Measurements from ENCODE around the gene LHX5. TPM values are rescaled to one million over a fixed set of nuclear protein-coding genes. Genes with fewer than 3 reads are reported as not detected.

Gene LHX5
- total RNA-seq, 1 donor from 2014 or later, result 0.50 TPM

DNA sequence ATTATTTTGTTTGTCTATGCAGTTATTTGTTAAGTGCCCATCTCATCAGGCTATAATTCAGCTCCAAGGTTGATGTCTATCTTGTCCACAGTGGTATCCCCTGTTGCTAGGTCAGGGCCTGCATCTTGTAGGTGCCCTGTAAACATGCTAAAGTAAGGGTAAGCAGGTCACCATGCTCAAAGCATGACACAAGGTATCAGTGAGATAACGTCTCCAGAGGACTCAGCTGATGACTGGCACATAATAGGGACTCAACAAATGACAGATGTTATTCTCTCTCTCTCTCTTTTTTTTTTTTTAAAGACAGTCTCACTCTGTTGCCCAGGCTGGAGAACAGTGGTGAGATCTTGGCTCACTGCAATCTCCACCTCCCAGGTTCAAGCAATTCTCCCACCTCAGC lies 47.2 kb downstream of the LHX5 start:
- Histone ChIP-seq H3K27me3 (ENCODE audit: control insufficient read depth, insufficient read depth, low read length) (no peaks in the 10 kb centered on the region), H3K4me3 (ENCODE audit: low read depth, low read length) (no peak overlapping the region), H3K36me3 (ENCODE audit: control insufficient read depth, insufficient read depth, low read length) (no peaks in the 10 kb centered on the region)
- no peak for DNase-seq (ENCODE audit: low read depth)
- TF ChIP-seq, protein P1, sequence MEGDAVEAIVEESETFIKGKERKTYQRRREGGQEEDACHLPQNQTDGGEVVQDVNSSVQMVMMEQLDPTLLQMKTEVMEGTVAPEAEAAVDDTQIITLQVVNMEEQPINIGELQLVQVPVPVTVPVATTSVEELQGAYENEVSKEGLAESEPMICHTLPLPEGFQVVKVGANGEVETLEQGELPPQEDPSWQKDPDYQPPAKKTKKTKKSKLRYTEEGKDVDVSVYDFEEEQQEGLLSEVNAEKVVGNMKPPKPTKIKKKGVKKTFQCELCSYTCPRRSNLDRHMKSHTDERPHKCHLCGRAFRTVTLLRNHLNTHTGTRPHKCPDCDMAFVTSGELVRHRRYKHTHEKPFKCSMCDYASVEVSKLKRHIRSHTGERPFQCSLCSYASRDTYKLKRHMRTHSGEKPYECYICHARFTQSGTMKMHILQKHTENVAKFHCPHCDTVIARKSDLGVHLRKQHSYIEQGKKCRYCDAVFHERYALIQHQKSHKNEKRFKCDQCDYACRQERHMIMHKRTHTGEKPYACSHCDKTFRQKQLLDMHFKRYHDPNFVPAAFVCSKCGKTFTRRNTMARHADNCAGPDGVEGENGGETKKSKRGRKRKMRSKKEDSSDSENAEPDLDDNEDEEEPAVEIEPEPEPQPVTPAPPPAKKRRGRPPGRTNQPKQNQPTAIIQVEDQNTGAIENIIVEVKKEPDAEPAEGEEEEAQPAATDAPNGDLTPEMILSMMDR (IDR thresholded peaks at IDR 0.05; ENCODE audit: insufficient read depth, low read length, poor library complexity, severe bottlenecking), result no peak

- peak overlapping the region; percentile 62 for H3K4me3 ChIP-seq (ENCODE audit: low read depth, low read length)
- H3K36me3 ChIP-seq (ENCODE audit: control insufficient read depth, insufficient read depth, low read length), result no peaks in the 10 kb centered on the region
- H3K27me3 ChIP-seq (ENCODE audit: control insufficient read depth, insufficient read depth, low read length), result no peaks in the 10 kb centered on the region
- DNase-seq (ENCODE audit: low read depth), result no peak
- TF ChIP-seq, protein P1 (IDR thresholded peaks at IDR 0.05; ENCODE audit: insufficient read depth, low read length, poor library complexity, severe bottlenecking), result no peak
Observed at GRCh38 chr12:113422886-113423669, 48.6 kb downstream of the LHX5 start.

- peak; percentile 85 for DNase-seq (ENCODE audit: low read depth)
- Histone ChIP-seq H3K36me3 (ENCODE audit: control insufficient read depth, insufficient read depth, low read length) (no peaks in the 10 kb centered on the region), H3K4me3 (ENCODE audit: low read depth, low read length) (peak within 1 kb of the TSS; percentile 62), H3K27me3 (ENCODE audit: control insufficient read depth, insufficient read depth, low read length) (no peaks in the 10 kb centered on the region)
- TF ChIP-seq, protein P1 (IDR thresholded peaks at IDR 0.05; ENCODE audit: insufficient read depth, low read length, poor library complexity, severe bottlenecking), result no peak
Observed at GRCh38 chr12:113422030-113422885, 49.4 kb downstream of the LHX5 start, which contains the start of gene SDSL. Gene SDSL (plus strand): TSS chr12:113422380. CDS start chr12:113427983, 5,603 bp downstream.

DNA sequence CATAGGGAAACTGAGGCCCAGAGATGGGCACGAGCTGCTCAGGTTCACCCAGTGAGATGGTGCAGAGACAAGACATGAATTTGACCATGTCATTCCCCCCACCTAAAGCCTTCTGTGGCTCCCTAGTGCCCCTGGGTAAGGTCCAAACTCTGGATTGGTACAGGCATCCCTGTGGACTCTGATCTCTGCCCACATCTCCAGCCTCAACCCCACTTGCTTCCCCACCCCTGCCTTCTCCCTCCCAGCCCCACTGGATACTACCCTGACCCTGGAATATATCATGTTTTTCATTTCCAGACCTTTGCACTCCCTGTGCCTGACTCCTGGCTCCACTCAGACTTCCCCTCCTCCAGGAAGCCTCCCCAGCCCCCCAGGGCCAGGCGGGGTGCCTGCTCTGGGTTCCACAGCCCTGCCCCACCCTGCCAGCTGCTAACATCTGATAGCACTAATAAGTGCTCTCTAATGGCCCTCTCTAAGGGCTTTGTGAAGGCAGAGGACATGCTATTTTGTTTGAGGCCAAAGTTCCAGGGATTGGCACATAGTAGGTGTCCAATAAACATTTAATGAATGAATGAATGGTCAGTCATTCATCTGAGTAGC lies 50.6 kb downstream of the LHX5 start:
- TF ChIP-seq, protein P1 (IDR thresholded peaks at IDR 0.05; ENCODE audit: insufficient read depth, low read length, poor library complexity, severe bottlenecking), result no peak
- H3K36me3 ChIP-seq (ENCODE audit: control insufficient read depth, insufficient read depth, low read length), result no peaks in the 10 kb centered on the region
- H3K27me3 ChIP-seq (ENCODE audit: control insufficient read depth, insufficient read depth, low read length), result no peaks in the 10 kb centered on the region
- H3K4me3 ChIP-seq (ENCODE audit: low read depth, low read length), result no peak overlapping the region
- DNase-seq (ENCODE audit: low read depth), result no peak

GRCh38 chr12:113418213-113418879 lies 53.3 kb downstream of the LHX5 start:
- no peak overlapping the region for H3K4me3 ChIP-seq (ENCODE audit: low read depth, low read length)
- H3K27me3 ChIP-seq (ENCODE audit: control insufficient read depth, insufficient read depth, low read length), result no peaks in the 10 kb centered on the region
- no peaks in the 10 kb centered on the region for H3K36me3 ChIP-seq (ENCODE audit: control insufficient read depth, insufficient read depth, low read length)
- no peak for DNase-seq (ENCODE audit: low read depth)
- TF ChIP-seq, protein P1 (IDR thresholded peaks at IDR 0.05; ENCODE audit: insufficient read depth, low read length, poor library complexity, severe bottlenecking), result no peak
